ENCODE data around the gene NLE1.
"Not testable (repeated sequence)": the region's sequence is repeated elsewhere in the genome, so short reads cannot be mapped to it uniquely, and the experiment has no call there.

Gene NLE1

DNA sequence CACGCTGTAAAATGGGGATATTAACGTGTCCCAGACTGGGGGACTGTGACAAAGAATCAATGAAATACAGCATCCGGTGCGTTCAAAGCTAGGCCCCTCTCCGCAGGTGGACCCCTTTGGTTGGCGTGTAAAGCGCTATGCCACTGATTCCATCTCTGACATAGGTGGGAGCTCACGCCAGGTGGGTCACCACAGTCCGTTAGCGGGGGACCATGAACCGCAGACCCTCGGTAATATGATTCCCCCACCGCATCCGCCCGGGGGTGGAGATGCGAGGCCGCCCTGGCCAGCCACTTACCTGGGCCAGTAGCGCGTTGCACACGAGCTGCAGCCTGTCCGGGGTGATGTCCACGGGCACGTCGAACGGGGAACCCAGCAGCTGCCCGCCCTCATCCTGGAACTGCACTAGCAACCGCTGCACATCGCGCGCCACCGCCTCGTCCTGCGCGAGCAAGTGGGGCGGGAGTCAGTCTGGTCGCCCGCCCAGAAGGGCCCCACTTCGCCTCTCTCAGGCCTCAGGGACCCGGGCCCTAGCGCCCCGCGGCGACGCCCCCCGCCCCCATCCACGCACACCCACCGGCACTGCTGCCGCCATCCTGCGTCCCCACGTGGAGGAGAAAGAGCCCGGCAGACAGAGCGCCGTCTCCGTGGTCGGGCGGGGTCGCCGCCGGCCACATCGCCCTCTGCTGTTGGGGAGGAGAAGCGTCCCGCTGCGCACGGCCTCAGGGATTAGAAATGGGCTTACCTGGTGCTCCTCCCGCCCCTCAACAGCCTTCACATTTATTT lies at the start of gene NLE1:
Gene NLE1 (minus strand): TSS at position 623 of the 786 bp plus-strand sequence. CDS start 28 bp downstream, at position 595.
- peak within 1 kb of the TSS; percentile 87 for H3K4me3 ChIP-seq (ENCODE audit: low read length)
- TF ChIP-seq ZNF274 (IDR thresholded peaks at IDR 0.05; ENCODE audit: low read depth, low read length) = no peak

DNA sequence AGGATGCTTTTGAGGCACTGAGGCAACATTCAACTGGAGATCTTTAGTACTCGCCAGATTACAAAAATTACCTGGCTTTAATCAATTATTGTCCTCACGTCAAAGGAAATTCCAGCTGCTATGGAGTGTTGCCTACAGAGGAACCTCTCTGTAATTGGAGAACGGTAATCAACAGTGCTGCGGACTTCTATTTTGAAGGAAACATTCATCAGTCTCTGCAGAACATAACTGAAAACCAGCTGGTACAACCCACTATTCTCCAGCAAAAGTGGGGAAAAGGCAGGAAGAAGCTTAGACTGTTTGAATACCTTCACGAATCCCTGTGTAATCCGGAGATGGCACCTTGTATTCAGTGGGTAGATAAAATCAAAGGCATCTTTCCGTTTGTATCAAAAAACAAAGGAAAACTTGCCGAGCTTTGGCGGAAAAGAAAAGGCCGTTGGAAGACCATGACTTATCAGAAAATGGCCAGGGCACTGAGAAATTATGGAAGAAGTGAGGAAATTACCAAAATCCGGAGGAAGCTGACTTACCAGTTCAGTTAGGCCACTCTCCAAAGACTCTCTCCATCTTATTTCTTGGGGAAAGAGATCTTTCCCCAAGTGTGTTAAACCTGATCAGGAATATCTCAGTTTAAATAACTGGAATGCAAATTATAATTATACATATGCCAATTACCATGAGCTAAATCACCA lies 49.0 kb upstream of the NLE1 start:
- no peak overlapping the region for H3K4me3 ChIP-seq (ENCODE audit: low read length)
- no peak for TF ChIP-seq ZNF274 (IDR thresholded peaks at IDR 0.05; ENCODE audit: low read depth, low read length)

DNA sequence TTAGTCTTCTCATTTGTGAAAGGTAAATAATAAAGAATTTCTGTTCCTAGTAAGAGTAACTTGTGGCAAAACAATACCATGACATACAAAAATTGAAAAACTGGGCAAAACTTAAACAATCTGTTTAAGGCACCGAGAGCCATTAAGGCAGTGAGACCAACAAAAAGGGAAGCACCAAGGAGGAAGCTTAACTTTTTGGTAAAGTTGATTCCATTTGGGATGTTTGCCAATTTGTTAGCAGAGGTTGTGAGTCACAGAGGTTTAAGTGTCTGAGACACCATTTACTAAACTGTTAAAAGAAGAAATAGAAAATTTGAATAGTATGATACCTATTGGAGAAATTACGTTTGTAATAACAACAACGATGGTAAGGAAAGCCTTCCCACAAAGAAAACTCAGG lies 47.2 kb upstream of the NLE1 start:
- TF ChIP-seq ZNF274 (IDR thresholded peaks at IDR 0.05; ENCODE audit: low read depth, low read length) = no peak
- H3K4me3 ChIP-seq (ENCODE audit: low read length) = no peak overlapping the region

DNA sequence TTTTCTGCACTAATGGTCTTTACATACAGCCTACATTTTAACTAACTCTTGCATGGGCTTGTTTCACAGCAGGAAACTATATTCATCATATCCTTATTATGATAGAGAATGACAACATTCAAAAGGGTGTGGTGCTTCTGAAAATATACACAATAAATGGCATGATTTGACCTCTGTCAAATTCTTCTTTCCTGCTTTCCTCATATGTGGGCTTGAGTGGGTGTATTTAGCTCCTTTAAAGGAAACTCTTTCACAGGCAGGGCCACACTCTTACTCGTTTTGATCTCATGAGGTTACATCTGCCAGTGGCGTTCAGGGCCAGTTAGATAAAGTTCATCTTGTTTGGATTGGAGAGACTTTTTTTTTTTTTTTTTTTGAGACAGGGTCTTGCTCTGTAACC lies 46.0 kb upstream of the NLE1 start:
- no peak overlapping the region for H3K4me3 ChIP-seq (ENCODE audit: low read length)
- no peak for TF ChIP-seq ZNF274 (IDR thresholded peaks at IDR 0.05; ENCODE audit: low read depth, low read length)

DNA sequence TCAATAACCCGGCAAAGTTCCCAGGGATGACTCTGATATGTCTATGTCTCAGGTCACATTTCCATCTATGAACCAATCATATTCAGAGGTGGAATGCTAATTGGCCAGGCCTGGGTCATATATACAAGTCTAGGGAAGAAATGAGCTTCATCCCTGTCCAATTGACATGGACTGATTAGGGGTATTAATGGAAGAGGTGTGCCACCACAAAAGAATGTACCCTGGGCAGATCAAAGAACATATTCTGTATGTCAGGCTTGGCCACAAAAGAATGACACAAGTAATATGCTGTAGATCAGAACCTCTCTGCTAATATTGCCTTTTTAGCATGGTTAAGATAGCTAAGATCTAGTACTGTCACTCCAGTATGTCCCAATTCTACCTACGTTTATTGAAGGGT lies 45.4 kb upstream of the NLE1 start:
- TF ChIP-seq ZNF274 (IDR thresholded peaks at IDR 0.05; ENCODE audit: low read depth, low read length) = no peak
- H3K4me3 ChIP-seq (ENCODE audit: low read length) = no peak overlapping the region

DNA sequence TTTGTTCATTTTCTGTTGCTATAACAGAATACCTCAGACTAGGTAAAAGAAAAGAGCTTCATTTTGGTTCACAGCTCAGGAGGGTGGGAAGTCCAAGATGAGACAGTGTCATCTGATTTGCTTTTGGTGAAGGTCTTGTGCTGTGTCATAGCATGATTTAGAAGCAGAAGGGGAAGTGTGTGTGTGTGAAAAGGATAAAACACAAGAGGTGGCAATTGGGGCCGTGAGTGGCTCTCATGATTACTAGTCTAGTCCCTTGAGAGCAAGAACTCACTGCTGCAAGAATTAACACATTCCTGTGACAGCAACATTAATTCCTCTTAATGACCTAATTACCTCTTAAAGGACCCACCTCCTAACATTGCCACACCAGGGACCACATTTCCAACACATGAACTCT lies 43.7 kb upstream of the NLE1 start:
- no peak overlapping the region for H3K4me3 ChIP-seq (ENCODE audit: low read length)
- no peak for TF ChIP-seq ZNF274 (IDR thresholded peaks at IDR 0.05; ENCODE audit: low read depth, low read length)

DNA sequence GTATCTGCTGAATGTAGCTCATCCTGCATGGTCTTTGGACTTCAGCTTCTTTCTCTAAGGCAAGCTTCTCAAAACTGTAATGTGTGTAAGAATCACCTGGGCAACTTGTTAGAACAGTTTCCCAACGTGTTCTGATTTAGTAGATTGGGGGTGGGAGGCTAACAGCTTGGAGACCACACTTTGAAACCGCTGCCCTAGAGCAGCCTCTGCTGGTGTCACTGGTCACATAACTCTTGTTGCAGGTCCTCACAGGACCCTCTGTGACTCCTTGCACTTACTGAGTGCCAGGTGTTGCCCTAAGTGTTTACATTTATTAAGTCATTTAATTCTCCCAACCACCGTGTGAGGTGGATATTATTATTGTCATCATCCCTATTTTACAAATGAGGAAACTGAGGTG lies 42.2 kb upstream of the NLE1 start:
- no peak overlapping the region for H3K4me3 ChIP-seq (ENCODE audit: low read length)
- no peak for TF ChIP-seq ZNF274 (IDR thresholded peaks at IDR 0.05; ENCODE audit: low read depth, low read length)

DNA sequence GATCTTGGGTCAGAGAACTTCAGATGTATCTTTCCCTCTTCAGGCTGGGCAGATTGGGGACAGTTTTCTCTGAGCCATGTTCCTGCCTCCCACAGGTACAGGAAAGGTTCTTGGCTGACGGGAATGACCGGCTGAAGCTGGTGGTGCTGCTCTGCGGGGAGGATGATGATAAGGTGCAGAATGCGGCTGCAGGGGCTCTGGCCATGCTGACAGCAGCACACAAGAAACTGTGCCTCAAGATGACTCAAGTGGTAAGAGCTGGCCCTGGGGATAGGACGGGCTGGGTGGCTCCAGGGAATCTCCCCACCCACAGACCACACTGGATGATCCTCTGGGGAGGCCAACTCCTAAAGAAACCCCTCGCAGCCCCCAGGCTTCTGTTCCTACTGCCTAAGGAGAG lies 41.2 kb upstream of the NLE1 start:
- no peak overlapping the region for H3K4me3 ChIP-seq (ENCODE audit: low read length)
- no peak for TF ChIP-seq ZNF274 (IDR thresholded peaks at IDR 0.05; ENCODE audit: low read depth, low read length)

DNA sequence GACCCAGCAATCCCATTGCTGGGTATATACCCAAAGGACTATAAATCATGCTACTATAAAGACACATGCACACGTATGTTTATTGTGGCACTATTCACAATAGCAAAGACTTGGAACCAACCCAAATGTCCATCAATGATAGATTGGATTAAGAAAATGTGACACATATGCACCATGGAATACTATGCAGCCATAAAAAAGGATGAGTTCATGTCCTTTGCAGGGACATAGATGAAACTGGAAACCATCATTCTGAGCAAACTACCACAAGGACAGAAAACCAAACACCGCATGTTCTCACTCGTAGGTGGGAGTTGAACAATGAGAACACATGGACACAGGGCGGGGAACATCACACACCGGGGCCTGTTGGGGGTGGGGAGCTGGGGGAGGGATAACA lies 37.3 kb upstream of the NLE1 start:
- H3K4me3 ChIP-seq (ENCODE audit: low read length) = not testable (repeated sequence)

DNA sequence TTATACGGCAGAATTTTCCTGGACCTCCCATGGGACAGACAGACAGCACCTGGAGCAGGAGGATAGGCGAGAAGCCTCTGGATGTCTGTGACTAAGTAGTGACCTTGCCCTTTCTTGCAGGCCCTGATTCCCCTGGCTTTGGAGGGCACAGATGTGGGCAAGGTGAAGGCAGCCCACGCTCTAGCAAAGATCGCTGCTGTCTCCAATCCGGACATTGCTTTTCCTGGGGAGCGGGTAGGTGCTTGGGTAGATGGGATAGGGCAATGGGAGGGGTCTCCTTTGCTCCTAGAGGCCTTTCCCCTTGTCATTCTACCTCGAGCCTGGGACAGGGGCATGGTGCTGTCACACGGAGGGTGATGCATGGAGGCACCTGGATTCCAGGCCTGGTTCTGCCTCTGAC lies 34.8 kb upstream of the NLE1 start:
- no peak for TF ChIP-seq ZNF274 (IDR thresholded peaks at IDR 0.05; ENCODE audit: low read depth, low read length)
- no peak overlapping the region for H3K4me3 ChIP-seq (ENCODE audit: low read length)

DNA sequence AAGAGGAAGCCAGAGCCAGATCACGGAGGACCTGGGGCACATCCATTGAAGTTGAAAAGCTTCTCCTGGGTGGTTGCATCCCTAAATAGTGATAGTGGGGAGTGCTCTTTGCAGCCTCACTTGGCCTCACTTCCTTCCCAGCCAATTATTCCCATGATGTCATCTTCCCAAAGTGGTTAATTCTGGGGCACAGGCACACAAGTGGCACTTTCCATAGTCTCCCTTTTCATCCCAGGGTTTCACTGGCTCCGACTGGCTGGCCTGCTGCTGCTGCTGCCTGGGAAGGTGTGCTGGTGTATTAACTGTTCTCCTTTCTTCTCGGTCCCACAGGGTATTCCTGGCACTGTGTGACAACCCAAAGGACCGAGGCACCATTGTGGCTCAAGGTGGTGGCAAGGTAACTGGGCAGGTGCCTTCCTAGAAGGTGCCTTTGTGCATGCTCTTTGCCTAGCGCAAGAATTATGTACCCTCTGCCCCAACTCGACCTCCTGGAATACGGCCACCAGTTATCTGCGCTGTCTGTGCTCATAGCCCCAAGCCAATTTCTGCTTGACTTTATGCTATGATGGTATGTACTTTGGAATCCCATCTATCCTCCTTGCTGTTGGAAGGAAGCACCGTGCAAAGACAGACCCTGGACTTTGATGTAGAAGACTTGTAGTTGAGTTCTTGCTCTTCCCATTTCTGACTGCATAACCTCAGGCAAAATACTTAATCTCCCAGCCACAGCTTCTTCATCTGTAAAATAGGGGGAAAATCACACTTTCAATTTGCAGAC lies 33.7 kb upstream of the NLE1 start:
- TF ChIP-seq ZNF274 (IDR thresholded peaks at IDR 0.05; ENCODE audit: low read depth, low read length) = no peak
- no peak overlapping the region for H3K4me3 ChIP-seq (ENCODE audit: low read length)

DNA sequence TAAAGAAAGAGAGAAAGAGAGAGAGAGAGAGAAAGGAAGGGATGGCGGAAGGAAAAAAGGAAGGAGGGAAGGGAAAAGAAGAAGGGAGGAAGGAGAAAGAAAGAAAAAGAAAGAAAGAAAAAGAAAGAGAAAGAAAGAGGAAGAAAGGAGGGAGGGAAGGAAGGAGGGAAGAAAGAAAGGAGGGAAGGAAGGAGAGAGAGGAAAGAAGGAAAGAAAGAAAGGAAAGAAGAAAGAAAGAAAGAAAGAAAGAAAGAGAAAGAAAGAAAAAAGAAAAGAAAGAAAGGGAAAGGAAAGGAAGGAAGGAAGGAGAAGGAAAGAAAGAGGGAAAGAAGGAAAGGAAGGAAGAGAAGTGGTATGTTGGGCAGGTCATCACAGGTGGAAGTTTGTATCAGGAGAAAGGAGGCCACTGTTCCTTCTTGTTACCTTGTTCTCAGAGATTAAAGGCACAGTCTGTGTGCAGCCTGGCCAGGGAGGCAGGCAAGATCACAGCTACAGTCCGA lies 32.8 kb upstream of the NLE1 start:
- no peak overlapping the region for H3K4me3 ChIP-seq (ENCODE audit: low read length)
- TF ChIP-seq ZNF274 (IDR thresholded peaks at IDR 0.05; ENCODE audit: low read depth, low read length) = no peak

DNA sequence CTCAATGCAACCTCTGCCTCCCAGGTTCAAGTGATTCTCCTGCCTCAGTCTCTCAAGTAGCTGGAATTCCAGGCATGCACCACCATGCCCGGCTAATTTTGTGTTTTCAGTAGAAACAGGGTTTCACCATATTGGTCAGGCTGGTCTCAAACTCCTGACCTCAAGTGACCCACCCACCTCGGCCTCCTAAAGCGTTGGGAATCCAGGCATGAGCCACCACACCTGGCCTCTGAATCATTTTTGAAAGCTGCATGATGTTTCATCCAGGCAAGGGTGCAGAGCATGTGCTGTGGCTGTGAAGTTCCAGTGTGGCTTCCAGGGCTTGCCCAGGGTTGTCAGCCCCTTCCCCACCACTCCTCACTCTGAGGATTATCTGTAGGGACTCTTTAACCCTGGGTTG lies 30.2 kb upstream of the NLE1 start:
- H3K4me3 ChIP-seq (ENCODE audit: low read length) = not testable (repeated sequence)

DNA sequence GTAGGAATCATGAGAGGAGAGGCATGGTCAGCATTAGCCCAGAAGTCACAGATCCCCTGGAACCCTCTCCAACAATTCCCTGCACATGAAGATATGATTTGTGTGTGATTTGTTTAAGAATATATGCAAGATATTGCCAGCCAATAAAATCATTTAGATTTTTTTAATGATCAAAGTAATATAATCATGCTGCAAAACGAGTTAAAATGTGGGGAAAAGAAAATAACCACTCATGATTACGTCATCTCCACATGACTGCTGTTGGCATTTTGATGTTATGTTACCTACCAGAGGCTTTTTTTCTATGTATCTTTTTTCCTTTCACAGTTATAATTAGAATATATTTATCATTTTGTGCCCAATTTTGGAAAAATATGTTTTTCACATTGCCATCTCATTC lies 29.7 kb upstream of the NLE1 start:
- no peak overlapping the region for H3K4me3 ChIP-seq (ENCODE audit: low read length)
- TF ChIP-seq ZNF274 (IDR thresholded peaks at IDR 0.05; ENCODE audit: low read depth, low read length) = no peak

Measured in GM08714 (cell line).